ENCODE results near the gene IGF2BP3. TPM values are rescaled to one million over a fixed set of nuclear protein-coding genes. Genes with fewer than 3 reads are reported as not detected.
A peak's percentile ranks its signal among the peaks of the same experiment; 100 is the strongest.

The IGF2BP3 gene
- total RNA-seq, 1 experiment from 2014 or later: 111 TPM

- no peaks in the 10 kb centered on the region for H3K27me3 Mint-ChIP-seq (ENCODE audit: unreplicated experiment)
- no peak for DNase-seq
- TSS peak; percentile 6 for BruUV-seq (replicated peaks)
- intact Hi-C loops (cut with micrococcal nuclease; ENCODE audit: unreplicated experiment): loop anchor here (5.0 kb wide), 1 partner anchor 35 kb away; no protein-coding TSS in a partner anchor
- H3K9me3 Mint-ChIP-seq (ENCODE audit: low read depth, unreplicated experiment): no peaks in the 10 kb centered on the region
- no peak overlapping the region for H3K4me3 Mint-ChIP-seq (ENCODE audit: low read depth, unreplicated experiment)
- peaks cover 80% of the 10 kb centered on the region for H3K36me3 Mint-ChIP-seq (ENCODE audit: insufficient read depth, unreplicated experiment)
- peaks cover 46% of the 10 kb centered on the region for H3K4me1 Mint-ChIP-seq (ENCODE audit: low read depth, unreplicated experiment)
- peak overlapping the region; percentile 38 for H3K27ac Mint-ChIP-seq (ENCODE audit: unreplicated experiment)
- CTCF ChIA-PET: interaction anchor here (0.6 to 1.7 kb wide), 8 partner anchors 8 to 1177 kb away, joined by 3 to 5 read pairs (median 4); no protein-coding TSS in a partner anchor
- no peak for TF ChIP-seq CTCF (IDR thresholded peaks at IDR 0.05; ENCODE audit: unreplicated experiment)
Measured at GRCh38 chr7:23347033-23347681, 123.1 kb downstream of the IGF2BP3 start.

- H3K36me3 Mint-ChIP-seq (ENCODE audit: insufficient read depth, unreplicated experiment): peaks cover 89% of the 10 kb centered on the region
- no TSS peak for BruUV-seq (replicated peaks)
- intact Hi-C loops (cut with micrococcal nuclease; ENCODE audit: unreplicated experiment): loop anchor here (5.0 kb wide), 1 partner anchor 36 kb away; no protein-coding TSS in a partner anchor
- CTCF ChIA-PET: interaction anchor here (0.7 to 1.6 kb wide), 4 partner anchors 9 to 73 kb away, joined by 3 to 5 read pairs (median 3); partner anchors contain the start of gene MALSU1
- H3K9me3 Mint-ChIP-seq (ENCODE audit: low read depth, unreplicated experiment): no peaks in the 10 kb centered on the region
- no peaks in the 10 kb centered on the region for H3K27me3 Mint-ChIP-seq (ENCODE audit: unreplicated experiment)
- no peak overlapping the region for H3K4me3 Mint-ChIP-seq (ENCODE audit: low read depth, unreplicated experiment)
- peak overlapping the region; percentile 38 for H3K27ac Mint-ChIP-seq (ENCODE audit: unreplicated experiment)
- no peak for DNase-seq
- no peak for TF ChIP-seq CTCF (IDR thresholded peaks at IDR 0.05; ENCODE audit: unreplicated experiment)
- peaks cover 46% of the 10 kb centered on the region for H3K4me1 Mint-ChIP-seq (ENCODE audit: low read depth, unreplicated experiment)
Measured at GRCh38 chr7:23346316-23346715, 124.0 kb downstream of the IGF2BP3 start.

GRCh38 chr7:23345601-23346000 is 124.7 kb downstream of the IGF2BP3 start:
- no peaks in the 10 kb centered on the region for H3K27me3 Mint-ChIP-seq (ENCODE audit: unreplicated experiment)
- CTCF ChIA-PET: interaction anchor here (0.7 to 1.6 kb wide), 4 partner anchors 8 to 72 kb away, joined by 3 to 5 read pairs (median 3); partner anchors contain the start of gene MALSU1

GRCh38 chr7:23343806-23344475 is 126.3 kb downstream of the IGF2BP3 start:
- CTCF ChIA-PET: no interaction called here
- Mint-ChIP-seq H3K4me3 (ENCODE audit: low read depth, unreplicated experiment) (no peak overlapping the region), H3K27me3 (ENCODE audit: unreplicated experiment) (no peaks in the 10 kb centered on the region), H3K9me3 (ENCODE audit: low read depth, unreplicated experiment) (no peaks in the 10 kb centered on the region), H3K27ac (ENCODE audit: unreplicated experiment) (no peak overlapping the region), H3K4me1 (ENCODE audit: low read depth, unreplicated experiment) (peaks cover 25% of the 10 kb centered on the region), H3K36me3 (ENCODE audit: insufficient read depth, unreplicated experiment) (peaks cover 87% of the 10 kb centered on the region)
- no peak for TF ChIP-seq CTCF (IDR thresholded peaks at IDR 0.05; ENCODE audit: unreplicated experiment)
- DNase-seq: no peak
- BruUV-seq (replicated peaks): no TSS peak
- intact Hi-C loops (cut with micrococcal nuclease; ENCODE audit: unreplicated experiment): no loop called here

More at GRCh38 chr7:23345601-23346000, 124.7 kb downstream of the IGF2BP3 start:
- peaks cover 93% of the 10 kb centered on the region for H3K36me3 Mint-ChIP-seq (ENCODE audit: insufficient read depth, unreplicated experiment)
- no peak for TF ChIP-seq CTCF (IDR thresholded peaks at IDR 0.05; ENCODE audit: unreplicated experiment)
- no peak overlapping the region for H3K27ac Mint-ChIP-seq (ENCODE audit: unreplicated experiment)
- H3K9me3 Mint-ChIP-seq (ENCODE audit: low read depth, unreplicated experiment): no peaks in the 10 kb centered on the region
- intact Hi-C loops (cut with micrococcal nuclease; ENCODE audit: unreplicated experiment): loop anchor here (5.0 kb wide), 1 partner anchor 37 kb away; no protein-coding TSS in a partner anchor
- H3K4me3 Mint-ChIP-seq (ENCODE audit: low read depth, unreplicated experiment): no peak overlapping the region
- no TSS peak for BruUV-seq (replicated peaks)
- no peak for DNase-seq
- peaks cover 40% of the 10 kb centered on the region for H3K4me1 Mint-ChIP-seq (ENCODE audit: low read depth, unreplicated experiment)

Data from Calu3 (cell line).